Head of caudate nucleus (tissue), 42 donors: ENCODE measurements around the gene ARID3A.

Experiments used
- DNase-seq, 42 donors: peaks; one replicate each; pipeline versions ENCODE4 v3.0.0 to v3.0.0-alpha.2; 2020 to 2021; ENCODE audit warnings: mixed read lengths in 7 of 42
- intact Hi-C: fragments of 100-400 bp; cut with DNase I; formaldehyde crosslinking; loops from one replicate; pipeline ENCODE4 v1.15.0; 2022

The ARID3A gene

DNA sequence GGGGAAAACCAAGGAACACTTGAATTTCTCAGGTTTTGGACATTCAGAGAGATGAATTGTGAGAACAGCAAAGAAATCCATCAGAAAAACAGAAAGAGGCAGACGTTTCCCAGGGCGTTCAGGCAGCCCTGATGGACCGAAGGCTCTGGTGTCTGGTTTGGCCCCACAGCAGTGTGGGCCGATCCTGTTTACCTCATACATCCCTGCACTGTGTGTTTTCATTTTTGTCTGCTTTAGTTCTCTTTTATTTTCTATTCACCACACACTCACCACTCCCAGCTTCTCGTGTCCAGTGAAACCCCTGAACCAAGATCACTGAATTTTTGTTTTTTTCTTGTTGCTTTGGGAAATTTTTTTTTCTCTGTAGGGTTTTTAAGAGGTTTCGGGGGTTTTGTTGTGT, 46.4 kb downstream of the ARID3A start:
- intact Hi-C loops: no loop called here
- DNase-seq: no peak

DNA sequence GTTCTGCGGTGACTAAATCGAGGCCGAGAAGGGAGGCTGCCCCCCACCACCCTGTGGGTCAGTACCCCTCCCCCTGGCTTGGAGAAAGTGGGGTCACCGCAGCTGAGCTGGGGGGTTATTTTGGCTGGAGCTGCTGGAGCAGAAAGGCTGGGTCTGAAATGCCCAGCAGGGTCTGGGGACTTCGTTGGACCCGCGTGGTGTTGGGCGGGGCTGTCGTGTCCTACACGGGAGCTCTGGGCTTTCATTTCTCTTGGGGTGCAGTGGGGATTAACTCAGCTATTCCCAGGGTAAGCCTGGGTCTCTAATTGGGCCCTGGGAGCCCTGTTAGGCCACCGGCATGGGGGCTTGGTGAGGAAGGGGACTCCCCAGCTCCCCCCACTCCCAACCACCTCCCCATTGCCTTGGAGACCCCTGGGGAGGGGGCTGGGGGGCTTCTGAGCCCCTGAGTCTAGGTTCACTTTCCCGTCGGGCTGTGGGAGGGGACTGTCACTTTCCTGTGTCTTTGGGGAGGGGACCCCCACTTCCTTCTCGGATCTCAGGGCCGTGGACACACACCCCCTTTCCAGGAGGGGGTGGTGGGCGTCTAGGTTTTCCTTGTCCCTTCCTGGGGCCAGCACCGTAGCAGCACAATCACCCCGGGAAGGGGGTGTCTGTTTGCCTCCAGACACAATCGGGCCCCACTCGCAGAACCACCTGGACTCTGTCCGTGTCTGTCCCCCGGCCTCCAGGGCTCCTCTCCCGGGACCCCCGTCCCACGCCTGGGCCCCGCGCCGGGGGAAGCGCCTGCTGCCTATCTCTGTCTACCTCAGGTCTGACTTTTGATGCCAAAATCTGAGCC, 48.1 kb downstream of the ARID3A start:
- intact Hi-C loops: no loop called here
- DNase-seq: no peak

DNA sequence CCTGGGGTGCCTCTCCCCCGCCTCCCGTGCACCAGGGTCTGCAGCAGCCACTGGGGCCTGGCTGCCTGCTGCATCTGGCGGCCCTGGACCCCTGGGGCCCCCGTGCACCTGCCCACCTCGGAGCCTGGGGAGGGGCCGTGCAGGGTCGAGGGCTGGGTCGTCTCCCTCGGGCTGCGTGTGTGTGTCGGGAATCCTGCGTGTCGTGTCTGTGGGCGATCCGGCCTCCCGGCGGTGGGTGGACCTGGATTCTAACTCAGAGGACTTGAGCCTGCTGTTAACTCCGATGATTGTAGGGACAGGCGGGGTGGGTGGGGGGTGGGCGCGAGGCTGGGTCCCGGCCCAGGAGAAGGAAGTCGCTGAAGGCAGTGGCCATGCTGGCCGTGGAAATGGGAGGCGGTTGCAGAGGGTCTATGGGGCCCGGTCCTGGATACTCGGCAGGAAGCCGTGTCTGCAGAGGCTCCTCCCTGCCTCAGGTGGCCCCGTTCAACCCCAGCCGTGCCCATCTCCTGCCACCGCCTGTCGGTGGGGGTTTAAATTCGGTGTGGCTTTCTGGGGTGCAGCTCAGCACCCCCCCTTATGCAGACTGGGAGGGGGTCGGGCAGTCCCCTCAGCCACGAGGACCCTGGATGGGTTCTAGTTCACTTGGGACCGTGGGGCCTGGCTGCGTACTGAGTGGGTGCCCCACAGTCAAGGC, 48.9 kb downstream of the ARID3A start:
- DNase-seq: no peak
- intact Hi-C loops: no loop called here

DNA sequence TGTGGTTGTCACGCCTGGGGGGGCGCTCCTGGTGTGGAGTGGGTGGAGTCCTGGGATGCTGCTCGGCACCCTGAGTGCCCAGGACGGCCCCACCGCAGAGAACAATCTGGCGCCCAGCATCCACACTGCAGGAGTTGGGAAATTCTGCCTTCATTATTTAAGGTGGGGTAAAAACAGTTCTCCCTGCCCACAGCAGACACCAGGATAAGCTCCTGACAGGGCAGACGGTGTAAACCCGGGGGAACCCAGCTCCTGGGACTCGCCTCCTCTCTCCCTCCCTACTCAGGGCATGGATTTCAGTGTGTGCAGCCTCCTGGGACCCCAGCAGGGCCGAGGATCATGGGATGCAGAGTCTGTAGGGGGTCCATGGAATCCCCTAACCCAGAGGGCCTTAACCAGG, 50.6 kb downstream of the ARID3A start:
- intact Hi-C loops: no loop called here
- no peak for DNase-seq

GRCh38 chr19:977058-977464, 51.2 kb downstream of the ARID3A start:
- no peak for DNase-seq
- intact Hi-C loops: no loop called here

DNA sequence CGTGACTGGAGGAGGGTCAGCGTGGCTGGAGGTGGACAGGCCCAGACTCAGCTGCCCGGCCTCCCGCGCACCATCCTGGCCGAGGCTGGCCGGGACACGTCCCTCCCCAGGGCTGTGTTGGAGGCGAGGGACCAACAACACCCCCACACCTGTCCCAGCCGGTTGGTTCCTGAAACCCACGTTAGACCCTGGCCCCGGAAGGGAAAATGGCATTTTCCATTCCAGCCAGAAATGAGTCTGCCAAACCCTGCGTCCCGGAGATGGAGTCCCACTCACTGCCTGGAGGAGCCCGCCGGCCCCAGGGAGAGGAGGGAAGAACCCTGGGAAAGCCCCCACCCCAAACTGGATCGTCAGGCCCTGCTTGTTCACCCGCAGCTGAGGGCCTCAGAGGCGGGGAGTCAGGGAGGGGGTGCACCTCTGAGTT, 53.5 kb downstream of the ARID3A start:
- no peak for DNase-seq
- intact Hi-C loops: loop anchor here (2.0 kb wide), 1 partner anchor 119 kb away; no protein-coding TSS in a partner anchor

- intact Hi-C loops: no loop called here
- DNase-seq: no peak
Measured at GRCh38 chr19:980133-980998, 54.5 kb downstream of the ARID3A start.

- intact Hi-C loops: loop anchor here (1.0 kb wide), 1 partner anchor 61 kb away; no protein-coding TSS in a partner anchor
- peak; percentile 24 to 91 (median 79) for DNase-seq
Measured at GRCh38 chr19:982567-983170, 56.8 kb downstream of the ARID3A start.

GRCh38 chr19:984165-984967, 58.5 kb downstream of the ARID3A start, which contains the start of gene WDR18:
WDR18 (plus strand) TSS chr19:984345; CDS start chr19:984354, 9 bp downstream.
- DNase-seq: peak; percentile 90 to 99 (median 96)
- intact Hi-C loops: loop anchor here (1.0 kb wide), 1 partner anchor 37 kb away; the partner anchor contains the start of genes RNU6-2 and TMEM259

DNA sequence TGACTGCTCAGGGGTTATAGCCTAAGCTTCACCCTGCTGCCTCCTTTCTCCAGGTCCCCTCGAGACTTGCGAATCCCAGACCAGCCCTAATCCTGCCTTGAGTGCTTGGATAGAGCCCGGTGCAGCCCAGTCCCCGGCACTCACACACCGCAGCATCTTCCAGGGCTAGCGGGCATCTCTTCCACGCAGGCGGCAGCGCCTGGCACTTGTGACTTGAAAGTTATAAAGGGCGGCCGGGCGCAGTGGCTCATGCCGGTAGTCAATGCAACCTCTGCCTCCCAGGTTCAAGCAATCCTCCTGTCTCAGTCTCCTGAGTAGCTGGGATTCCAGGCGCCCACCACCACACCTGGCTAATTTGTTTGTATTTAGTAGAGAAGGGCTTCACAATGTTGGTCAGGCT, 60.2 kb downstream of the ARID3A start:
- intact Hi-C loops: no loop called here

DNA sequence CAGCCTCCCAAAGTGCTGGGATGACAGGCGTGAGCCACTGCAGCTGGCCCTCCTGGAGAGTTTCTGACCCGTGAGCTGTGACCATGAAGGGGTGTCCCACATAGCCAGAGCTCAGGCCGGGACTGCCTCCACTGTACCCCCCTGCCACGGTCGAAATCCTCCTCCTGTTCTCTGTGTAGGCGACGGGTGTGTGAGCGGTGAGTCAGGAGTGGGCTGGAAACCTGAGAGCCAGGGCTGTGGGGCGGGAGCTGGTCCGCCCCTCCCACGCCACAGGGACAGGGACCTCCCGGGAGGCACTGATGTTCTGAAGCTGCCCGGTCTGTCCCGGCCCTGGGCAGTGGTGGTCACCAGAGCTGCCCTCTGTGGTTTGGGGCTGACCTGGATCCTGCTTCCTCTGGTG, 62.2 kb downstream of the ARID3A start:
- DNase-seq: no peak
- intact Hi-C loops: no loop called here

More for the DNA sequence above, 60.2 kb downstream of the ARID3A start:
- no peak for DNase-seq

- no peak for DNase-seq
Measured at GRCh38 chr19:988510-988909, 62.7 kb downstream of the ARID3A start.

GRCh38 chr19:989381-990081, 63.7 kb downstream of the ARID3A start:
- intact Hi-C loops: no loop called here
- no peak for DNase-seq

More at GRCh38 chr19:988510-988909, 62.7 kb downstream of the ARID3A start:
- intact Hi-C loops: no loop called here

DNA sequence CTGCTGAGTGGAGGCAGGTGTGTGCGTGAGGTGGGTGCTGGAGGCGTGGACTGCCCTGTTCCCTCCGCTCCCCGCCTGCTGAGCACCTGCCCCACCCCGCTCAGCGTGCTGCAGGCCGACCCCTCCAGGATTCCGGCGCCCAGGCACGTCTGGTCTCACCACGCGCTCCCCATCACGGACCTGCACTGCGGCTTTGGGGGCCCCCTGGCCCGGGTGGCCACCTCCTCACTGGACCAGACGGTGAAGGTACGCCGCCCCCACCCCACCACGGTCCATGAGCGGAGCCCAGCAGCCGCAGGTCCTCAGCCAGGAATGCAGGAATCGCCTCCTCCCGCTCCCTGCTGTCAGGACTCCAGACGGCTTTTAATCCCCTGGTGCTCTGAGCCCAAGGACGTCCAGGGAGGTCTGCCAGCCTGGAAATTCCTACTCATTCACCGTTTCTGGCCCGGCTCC, 64.3 kb downstream of the ARID3A start:
- intact Hi-C loops: no loop called here
- no peak for DNase-seq

- intact Hi-C loops: no loop called here
- DNase-seq: no peak
Measured at GRCh38 chr19:990746-991145, 64.9 kb downstream of the ARID3A start.

GRCh38 chr19:991174-991931, 65.5 kb downstream of the ARID3A start:
- intact Hi-C loops: no loop called here

More at GRCh38 chr19:991174-991931, 65.5 kb downstream of the ARID3A start:
- DNase-seq: no peak
